ENCODE measurements around the gene PDILT.

- no peak for TF ChIP-seq SPI1 (IDR thresholded peaks at IDR 0.05; ENCODE audit: low read depth, low read length)
- no peak for TF ChIP-seq POLR2A (IDR thresholded peaks at IDR 0.05; ENCODE audit: low read depth, low read length)
- no peak for TF ChIP-seq POLR2AphosphoS5 (IDR thresholded peaks at IDR 0.05; ENCODE audit: low read depth, low read length)
These were observed 8.6 kb downstream of the PDILT start for GRCh38 chr16:20395946-20396345.

Measured in GM12891 (cell line).